B cell (primary cell): ENCODE results near the gene PAFAH1B2.

Experiments used
- EZH2 ChIP-seq: IDR thresholded peaks from 2 replicates; pipeline ENCODE4 v1.6.1; 2012; ENCODE audit warnings: borderline replicate concordance, low read depth, mild to moderate bottlenecking, moderate library complexity, low read length; ENCODE audit not compliant: insufficient read depth, poor library complexity, severe bottlenecking
- TF ChIP-seq, protein P1 (sequence below): fragments of 200-600 bp; IDR thresholded peaks from one replicate; pipeline ENCODE4 v1.8.0; 2022; ENCODE audit warnings: antibody characterized with exemption, mild to moderate bottlenecking

DNA sequence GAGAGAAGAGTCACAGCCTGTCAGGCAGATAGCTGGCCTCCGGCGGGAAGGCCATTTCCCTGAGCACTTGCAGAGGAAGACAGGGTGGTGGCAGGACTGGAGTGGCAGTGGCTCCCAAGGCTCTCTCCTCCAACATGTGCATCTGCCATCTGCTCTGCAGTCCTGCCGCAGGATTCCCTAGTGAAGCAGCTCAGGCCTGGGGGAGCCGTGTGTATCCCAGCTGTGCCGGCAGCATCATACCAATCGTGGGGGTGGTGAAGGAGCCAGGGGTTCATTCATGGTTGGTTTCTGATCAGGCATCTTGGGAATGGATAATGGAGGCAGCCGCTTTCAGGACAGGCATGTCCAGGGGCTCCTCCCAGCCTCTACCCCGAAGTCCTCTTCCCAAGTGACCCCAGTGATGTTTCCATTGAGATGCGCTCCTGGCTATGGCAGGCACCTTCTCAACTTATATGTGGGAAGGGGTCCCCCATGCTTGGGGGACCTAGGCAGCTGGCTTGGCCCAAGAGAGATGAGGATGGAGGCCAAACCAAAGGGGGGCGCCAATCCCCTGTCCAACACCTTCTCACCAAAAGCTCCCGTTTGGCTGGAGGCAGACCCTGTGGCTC, 61.2 kb downstream of the PAFAH1B2 start:
- TF ChIP-seq, protein P1, sequence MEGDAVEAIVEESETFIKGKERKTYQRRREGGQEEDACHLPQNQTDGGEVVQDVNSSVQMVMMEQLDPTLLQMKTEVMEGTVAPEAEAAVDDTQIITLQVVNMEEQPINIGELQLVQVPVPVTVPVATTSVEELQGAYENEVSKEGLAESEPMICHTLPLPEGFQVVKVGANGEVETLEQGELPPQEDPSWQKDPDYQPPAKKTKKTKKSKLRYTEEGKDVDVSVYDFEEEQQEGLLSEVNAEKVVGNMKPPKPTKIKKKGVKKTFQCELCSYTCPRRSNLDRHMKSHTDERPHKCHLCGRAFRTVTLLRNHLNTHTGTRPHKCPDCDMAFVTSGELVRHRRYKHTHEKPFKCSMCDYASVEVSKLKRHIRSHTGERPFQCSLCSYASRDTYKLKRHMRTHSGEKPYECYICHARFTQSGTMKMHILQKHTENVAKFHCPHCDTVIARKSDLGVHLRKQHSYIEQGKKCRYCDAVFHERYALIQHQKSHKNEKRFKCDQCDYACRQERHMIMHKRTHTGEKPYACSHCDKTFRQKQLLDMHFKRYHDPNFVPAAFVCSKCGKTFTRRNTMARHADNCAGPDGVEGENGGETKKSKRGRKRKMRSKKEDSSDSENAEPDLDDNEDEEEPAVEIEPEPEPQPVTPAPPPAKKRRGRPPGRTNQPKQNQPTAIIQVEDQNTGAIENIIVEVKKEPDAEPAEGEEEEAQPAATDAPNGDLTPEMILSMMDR: no peak
- no peak for TF ChIP-seq EZH2
